A549 (cell line): ENCODE results near the gene RAB11B. TPM values are rescaled to one million over a fixed set of nuclear protein-coding genes. Genes with fewer than 3 reads are reported as not detected.

Experiments used
- ATAC-seq, 2 experiments: fragments of 200-7000 bp in 1 of 2; fragments of >200 bp in 1 of 2; cut with Nextera tagmentation in 1 of 2; cut with Tn5 transposase in 1 of 2; 3 replicates each; pipeline versions ENCODE4 v1.8.0 to v1.9.1; 2018 to 2020; ENCODE audit warnings: mild to moderate bottlenecking in 1 of 2, moderate library complexity in 1 of 2
- CTCF ChIA-PET: fragments of 300-600 bp; sonication (Branson Sonifier 250); formaldehyde crosslinking; extraction: SDS; loops from one replicate; lab custom pipeline; 2021; ENCODE audit warnings: antibody characterized with exemption, inconsistent platforms; lab: Yijun Ruan, JAX
- POLR2A ChIA-PET: fragments of 350-600 bp; formaldehyde crosslinking; extraction: SDS; loops from one replicate; lab custom pipeline; 2021; ENCODE audit warnings: antibody characterized with exemption, inconsistent platforms; lab: Yijun Ruan, JAX
- DNase-seq, 2 experiments: peaks; one replicate each; pipeline versions ENCODE4 v3.0.0 to v3.0.0-alpha.2; 2011 to 2016; ENCODE audit warnings: low read depth in 1 of 2, low spot score in 1 of 2
- FAIRE-seq: peaks from 2 replicates; lab custom pipeline; 2011; peaks lifted over from hg19 to GRCh38; lab: Jason Lieb, UNC
- H3K27ac ChIP-seq, 2 experiments: fragments of >200 bp; sonication (Bioruptor Twin); formaldehyde crosslinking; 3 replicates each; pipeline ENCODE4 v1.5.1; 2016 to 2017
- H3K4me1 ChIP-seq: fragments of >200 bp; sonication (Bioruptor Twin); formaldehyde crosslinking; 3 replicates; pipeline ENCODE4 v1.6.1; 2016
- H3K4me2 ChIP-seq: fragments of >200 bp; sonication (Bioruptor Twin); formaldehyde crosslinking; 3 replicates; pipeline ENCODE4 v1.6.1; 2016
- H3K4me3 ChIP-seq: fragments of >200 bp; sonication (Bioruptor Twin); formaldehyde crosslinking; 3 replicates; pipeline ENCODE4 v1.5.1; 2016
- H3K9me3 ChIP-seq: fragments of >200 bp; sonication (Bioruptor Twin); formaldehyde crosslinking; 3 replicates; pipeline ENCODE4 v1.6.1; 2016
- CEBPB ChIP-seq, 2 experiments: fragments of >200 bp in 1 of 2; sonication (Bioruptor Twin) in 1 of 2; formaldehyde crosslinking in 1 of 2; IDR thresholded peaks; 2 replicates each; pipeline ENCODE4 v1.6.1; 2012 to 2016
- ESRRA ChIP-seq: fragments of 150-350 bp; IDR thresholded peaks from 2 replicates; pipeline ENCODE4 v1.6.1; 2014; ENCODE audit warnings: mild to moderate bottlenecking, low read length, borderline replicate concordance
- HDAC2 ChIP-seq: fragments of 200-600 bp; sonication (generic); IDR thresholded peaks from 2 replicates; pipeline ENCODE4 v1.6.1; 2016
- HOXA7 ChIP-seq: fragments of 250-450 bp; sonication (Bioruptor Pico); IDR thresholded peaks from 2 replicates; pipeline ENCODE4 v1.5.0; 2020; ENCODE audit warnings: mild to moderate bottlenecking, moderate library complexity
- JUN ChIP-seq, 2 experiments: fragments of >200 bp; sonication (Bioruptor Twin); formaldehyde crosslinking; IDR thresholded peaks; 2 replicates in 1 of 2; 3 replicates in 1 of 2; pipeline ENCODE4 v1.6.1; 2016 to 2017
- NFE2L2 ChIP-seq: fragments of 150-350 bp; conservative IDR thresholded peaks from 2 replicates; pipeline ENCODE4 v1.6.1; 2014; ENCODE audit warnings: low read length
- NPAS2 ChIP-seq: fragments of 250-450 bp; sonication (Bioruptor Pico); IDR thresholded peaks from 2 replicates; pipeline ENCODE4 v1.8.0; 2022; ENCODE audit warnings: mild to moderate bottlenecking, moderate library complexity, borderline replicate concordance
- RARB ChIP-seq: fragments of 250-450 bp; sonication (Bioruptor Pico); IDR thresholded peaks from 2 replicates; pipeline ENCODE4 v1.8.0; 2021; ENCODE audit warnings: mild to moderate bottlenecking, moderate library complexity
- RNF2 ChIP-seq: fragments of 200-600 bp; sonication (generic); IDR thresholded peaks from 2 replicates; pipeline ENCODE4 v1.6.1; 2016; ENCODE audit warnings: low read depth, mild to moderate bottlenecking, antibody characterized with exemption, moderate library complexity, borderline replicate concordance
- TFCP2L1 ChIP-seq: fragments of 250-450 bp; sonication (Bioruptor Pico); IDR thresholded peaks from 2 replicates; pipeline ENCODE4 v1.5.0; 2021; ENCODE audit warnings: mild to moderate bottlenecking
- ZNF302 ChIP-seq: fragments of 250-450 bp; sonication (Bioruptor Pico); IDR thresholded peaks from 2 replicates; pipeline ENCODE4 v1.9.0; 2021; ENCODE audit warnings: inconsistent platforms, mild to moderate bottlenecking, moderate library complexity
- ZSCAN20 ChIP-seq: fragments of 250-450 bp; sonication (Bioruptor Pico); IDR thresholded peaks from 2 replicates; pipeline ENCODE4 v1.8.0; 2022; ENCODE audit warnings: mild to moderate bottlenecking, moderate library complexity
- WGBS: methylation state at CpG from one replicate; pipeline ENCODE4 v1.1.6; 2017; ENCODE audit errors: missing lambda C conversion rate; 5-methylcytosine and 5-hydroxymethylcytosine counted together
- polyA plus RNA-seq, 4 experiments: library from polyadenylated mRNA; depleted of rRNA in 3 of 4; stranded (reverse); fragments of >200 nt; fragmentation: RNase III in 1 of 4; extraction: RNeasy Plus Mini Kit Qiagen cat#74134 plus additional on column Dnase treatment in 1 of 4; gene quantifications; 2 replicates in 3 of 4; 3 replicates in 1 of 4; pipeline ENCODE4 v1.2.3, GENCODE V29; 2011 to 2017
- TF ChIP-seq, protein P1 (sequence below): fragments of 150-350 bp; IDR thresholded peaks from 2 replicates; pipeline ENCODE4 v1.6.1; 2014; ENCODE audit warnings: low read depth, mild to moderate bottlenecking, low read length
- TF ChIP-seq, protein P2 (sequence below): fragments of 250-450 bp; sonication (Bioruptor Pico); IDR thresholded peaks from 2 replicates; pipeline ENCODE4 v1.5.0; 2020; ENCODE audit warnings: low read depth, mild to moderate bottlenecking, moderate library complexity
- TF ChIP-seq, protein P3 (sequence below): fragments of 200-600 bp; sonication (generic); IDR thresholded peaks from 2 replicates; pipeline ENCODE4 v1.6.1; 2016; ENCODE audit warnings: antibody characterized with exemption, mild to moderate bottlenecking, moderate library complexity
- TF ChIP-seq, protein P4 (sequence below): IDR thresholded peaks from 2 replicates; pipeline ENCODE4 v1.6.1; 2012
- TF ChIP-seq, protein P5 (sequence below): IDR thresholded peaks from 2 replicates; pipeline ENCODE4 v1.6.1; 2012; ENCODE audit warnings: low read depth, borderline replicate concordance
- TF ChIP-seq, protein P6 (sequence below): fragments of 450-650 bp; IDR thresholded peaks from 2 replicates; pipeline ENCODE4 v1.6.1; 2014; ENCODE audit warnings: antibody characterized with exemption
- TF ChIP-seq, protein P7 (sequence below): fragments of >200 bp; sonication (Bioruptor Twin); formaldehyde crosslinking; IDR thresholded peaks from 2 replicates; pipeline ENCODE4 v1.6.1; 2016

Gene RAB11B
- polyA plus RNA-seq, 2 of the 4 experiments (the other 2 are of a cell fraction) = 22.3 to 93.7 TPM

DNA sequence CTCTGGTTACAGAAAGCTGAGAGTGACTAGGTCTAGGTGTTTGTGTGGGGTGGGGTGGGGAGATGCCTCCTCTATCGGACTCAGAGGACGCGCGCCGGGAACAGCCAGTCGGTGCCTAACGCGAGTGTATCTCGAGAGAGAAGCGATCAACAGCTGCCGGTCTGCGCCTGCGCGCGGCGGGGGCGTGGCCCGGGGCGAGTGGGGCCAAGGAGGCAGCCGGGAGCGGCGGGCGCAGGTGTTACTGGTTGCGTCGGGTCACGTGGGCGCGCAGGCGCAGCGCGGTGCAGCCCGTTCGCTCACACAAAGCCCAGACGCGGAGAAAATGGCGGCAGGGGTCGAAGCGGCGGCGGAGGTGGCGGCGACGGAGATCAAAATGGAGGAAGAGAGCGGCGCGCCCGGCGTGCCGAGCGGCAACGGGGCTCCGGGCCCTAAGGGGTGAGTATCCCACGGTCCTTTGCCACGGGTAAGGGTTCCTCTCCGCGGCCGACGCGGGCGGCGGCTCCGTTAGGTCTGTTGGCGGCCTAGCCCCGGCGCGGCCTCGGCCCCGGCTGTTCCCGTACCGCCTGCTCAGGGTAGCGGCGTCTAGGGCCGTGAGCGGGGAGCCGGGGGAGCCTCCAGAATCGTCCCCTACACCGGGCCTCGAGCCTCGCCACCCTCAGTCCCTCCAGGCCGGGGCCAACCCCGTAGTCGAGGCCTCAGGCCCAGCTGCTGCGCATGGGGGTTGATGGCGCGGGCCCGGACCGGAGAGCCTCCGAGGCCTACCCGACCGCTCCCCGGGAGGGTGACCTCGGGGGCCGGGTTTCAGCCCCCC, 54.7 kb downstream of the RAB11B start, which contains the start of gene HNRNPM (continued):
- no peak for TF ChIP-seq HOXA7 (CRISPR knock-in tag)
- TF ChIP-seq, protein P1, sequence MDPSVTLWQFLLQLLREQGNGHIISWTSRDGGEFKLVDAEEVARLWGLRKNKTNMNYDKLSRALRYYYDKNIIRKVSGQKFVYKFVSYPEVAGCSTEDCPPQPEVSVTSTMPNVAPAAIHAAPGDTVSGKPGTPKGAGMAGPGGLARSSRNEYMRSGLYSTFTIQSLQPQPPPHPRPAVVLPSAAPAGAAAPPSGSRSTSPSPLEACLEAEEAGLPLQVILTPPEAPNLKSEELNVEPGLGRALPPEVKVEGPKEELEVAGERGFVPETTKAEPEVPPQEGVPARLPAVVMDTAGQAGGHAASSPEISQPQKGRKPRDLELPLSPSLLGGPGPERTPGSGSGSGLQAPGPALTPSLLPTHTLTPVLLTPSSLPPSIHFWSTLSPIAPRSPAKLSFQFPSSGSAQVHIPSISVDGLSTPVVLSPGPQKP = no peak
- TF ChIP-seq, protein P2, sequence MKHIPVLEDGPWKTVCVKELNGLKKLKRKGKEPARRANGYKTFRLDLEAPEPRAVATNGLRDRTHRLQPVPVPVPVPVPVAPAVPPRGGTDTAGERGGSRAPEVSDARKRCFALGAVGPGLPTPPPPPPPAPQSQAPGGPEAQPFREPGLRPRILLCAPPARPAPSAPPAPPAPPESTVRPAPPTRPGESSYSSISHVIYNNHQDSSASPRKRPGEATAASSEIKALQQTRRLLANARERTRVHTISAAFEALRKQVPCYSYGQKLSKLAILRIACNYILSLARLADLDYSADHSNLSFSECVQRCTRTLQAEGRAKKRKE (CRISPR knock-in tag) = no peak
- TF ChIP-seq ESRRA = no peak
- TF ChIP-seq CEBPB (IDR thresholded peaks at IDR 0.05) = no peak
- TF ChIP-seq, protein P3, sequence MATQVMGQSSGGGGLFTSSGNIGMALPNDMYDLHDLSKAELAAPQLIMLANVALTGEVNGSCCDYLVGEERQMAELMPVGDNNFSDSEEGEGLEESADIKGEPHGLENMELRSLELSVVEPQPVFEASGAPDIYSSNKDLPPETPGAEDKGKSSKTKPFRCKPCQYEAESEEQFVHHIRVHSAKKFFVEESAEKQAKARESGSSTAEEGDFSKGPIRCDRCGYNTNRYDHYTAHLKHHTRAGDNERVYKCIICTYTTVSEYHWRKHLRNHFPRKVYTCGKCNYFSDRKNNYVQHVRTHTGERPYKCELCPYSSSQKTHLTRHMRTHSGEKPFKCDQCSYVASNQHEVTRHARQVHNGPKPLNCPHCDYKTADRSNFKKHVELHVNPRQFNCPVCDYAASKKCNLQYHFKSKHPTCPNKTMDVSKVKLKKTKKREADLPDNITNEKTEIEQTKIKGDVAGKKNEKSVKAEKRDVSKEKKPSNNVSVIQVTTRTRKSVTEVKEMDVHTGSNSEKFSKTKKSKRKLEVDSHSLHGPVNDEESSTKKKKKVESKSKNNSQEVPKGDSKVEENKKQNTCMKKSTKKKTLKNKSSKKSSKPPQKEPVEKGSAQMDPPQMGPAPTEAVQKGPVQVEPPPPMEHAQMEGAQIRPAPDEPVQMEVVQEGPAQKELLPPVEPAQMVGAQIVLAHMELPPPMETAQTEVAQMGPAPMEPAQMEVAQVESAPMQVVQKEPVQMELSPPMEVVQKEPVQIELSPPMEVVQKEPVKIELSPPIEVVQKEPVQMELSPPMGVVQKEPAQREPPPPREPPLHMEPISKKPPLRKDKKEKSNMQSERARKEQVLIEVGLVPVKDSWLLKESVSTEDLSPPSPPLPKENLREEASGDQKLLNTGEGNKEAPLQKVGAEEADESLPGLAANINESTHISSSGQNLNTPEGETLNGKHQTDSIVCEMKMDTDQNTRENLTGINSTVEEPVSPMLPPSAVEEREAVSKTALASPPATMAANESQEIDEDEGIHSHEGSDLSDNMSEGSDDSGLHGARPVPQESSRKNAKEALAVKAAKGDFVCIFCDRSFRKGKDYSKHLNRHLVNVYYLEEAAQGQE = 0 out of 2 replicates have a peak, but pooled peaks have one; percentile 18
- TF ChIP-seq, protein P4, sequence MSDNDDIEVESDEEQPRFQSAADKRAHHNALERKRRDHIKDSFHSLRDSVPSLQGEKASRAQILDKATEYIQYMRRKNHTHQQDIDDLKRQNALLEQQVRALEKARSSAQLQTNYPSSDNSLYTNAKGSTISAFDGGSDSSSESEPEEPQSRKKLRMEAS = peak; percentile 58
- TF ChIP-seq, protein P5, sequence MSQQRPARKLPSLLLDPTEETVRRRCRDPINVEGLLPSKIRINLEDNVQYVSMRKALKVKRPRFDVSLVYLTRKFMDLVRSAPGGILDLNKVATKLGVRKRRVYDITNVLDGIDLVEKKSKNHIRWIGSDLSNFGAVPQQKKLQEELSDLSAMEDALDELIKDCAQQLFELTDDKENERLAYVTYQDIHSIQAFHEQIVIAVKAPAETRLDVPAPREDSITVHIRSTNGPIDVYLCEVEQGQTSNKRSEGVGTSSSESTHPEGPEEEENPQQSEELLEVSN = peak; percentile 45; the same call in 1 of the 2 replicates
- TF ChIP-seq NFE2L2 = no peak
- TF ChIP-seq NPAS2 (CRISPR knock-in tag) = no peak
- TF ChIP-seq, protein P6, sequence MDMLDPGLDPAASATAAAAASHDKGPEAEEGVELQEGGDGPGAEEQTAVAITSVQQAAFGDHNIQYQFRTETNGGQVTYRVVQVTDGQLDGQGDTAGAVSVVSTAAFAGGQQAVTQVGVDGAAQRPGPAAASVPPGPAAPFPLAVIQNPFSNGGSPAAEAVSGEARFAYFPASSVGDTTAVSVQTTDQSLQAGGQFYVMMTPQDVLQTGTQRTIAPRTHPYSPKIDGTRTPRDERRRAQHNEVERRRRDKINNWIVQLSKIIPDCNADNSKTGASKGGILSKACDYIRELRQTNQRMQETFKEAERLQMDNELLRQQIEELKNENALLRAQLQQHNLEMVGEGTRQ = peak; percentile 93
- TF ChIP-seq JUN (IDR thresholded peaks at IDR 0.05) = peak; percentile 36 to 80; a peak in 4 of 5 replicates

DNA sequence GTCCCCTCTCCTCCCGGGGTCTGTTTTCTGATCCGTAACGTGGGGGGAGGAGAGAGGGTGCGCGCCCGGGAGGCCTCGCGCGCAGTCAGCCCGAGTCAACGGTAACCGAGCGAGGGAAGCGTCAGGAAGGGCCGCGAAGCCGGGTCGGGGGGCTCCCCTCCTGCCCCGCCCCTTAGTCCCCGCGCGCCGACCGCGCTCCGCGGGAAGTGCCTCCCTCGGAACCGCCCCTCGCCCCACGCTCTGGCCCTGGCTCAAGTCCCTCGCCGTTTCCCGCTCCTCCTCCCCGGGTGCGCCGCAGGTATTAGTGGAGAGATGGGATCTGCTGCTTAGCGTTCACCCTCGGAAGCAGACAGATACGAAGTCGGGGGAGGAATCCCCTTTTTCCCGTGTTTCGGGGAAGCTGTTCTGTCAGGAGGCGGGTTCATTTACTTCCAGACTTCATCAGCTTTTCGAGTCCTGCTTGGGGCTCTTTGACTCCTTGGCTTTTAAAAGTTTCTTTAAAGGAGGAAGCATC, 55.4 kb downstream of the RAB11B start:
- H3K27ac ChIP-seq = peak overlapping the region; percentile 90 to 99
- H3K4me3 ChIP-seq = peak overlapping the region; percentile 82
- no peak for TF ChIP-seq ZNF302
- no peak for TF ChIP-seq NFE2L2
- TF ChIP-seq ZSCAN20 = no peak
- no peak for TF ChIP-seq RARB
- TF ChIP-seq, protein P7, sequence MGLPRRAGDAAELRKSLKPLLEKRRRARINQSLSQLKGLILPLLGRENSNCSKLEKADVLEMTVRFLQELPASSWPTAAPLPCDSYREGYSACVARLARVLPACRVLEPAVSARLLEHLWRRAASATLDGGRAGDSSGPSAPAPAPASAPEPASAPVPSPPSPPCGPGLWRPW = no peak
- no peak for TF ChIP-seq HDAC2
- TF ChIP-seq RNF2 = no peak
- no peak for TF ChIP-seq HOXA7 (CRISPR knock-in tag)
- TF ChIP-seq, protein P4 = no peak
- TF ChIP-seq, protein P6 = no peak
- TF ChIP-seq TFCP2L1 (CRISPR knock-in tag) = no peak
- ATAC-seq (peak; percentile 17 to 51; a peak in 4 of 6 replicates), FAIRE-seq (no peak), DNase-seq (no peak)
- no peaks in the 10 kb centered on the region for H3K9me3 ChIP-seq
- H3K4me2 ChIP-seq = peak overlapping the region; percentile 90
- 3% methylated on average over 14 of the region's 45 CpGs for WGBS
- POLR2A ChIA-PET = interaction anchor here (1.2 to 2.3 kb wide), 4 partner anchors 17 to 69 kb away, joined by 4 to 19 read pairs (median 11); partner anchors contain the start of genes MARCHF2 and ZNF414
- peaks cover 37% of the 10 kb centered on the region for H3K4me1 ChIP-seq
- CTCF ChIA-PET = interaction anchor here (1.1 to 1.4 kb wide), 3 partner anchors 37 to 92 kb away, joined by 3 to 5 read pairs (median 3); no protein-coding TSS in a partner anchor
